HepG2 (cell line): ENCODE results near the gene LHFPL2. TPM values are rescaled to one million over a fixed set of nuclear protein-coding genes. Genes with fewer than 3 reads are reported as not detected.

Experiments used
- ATAC-seq: fragments of 200-7000 bp; cut with Tn5 transposase; 3 replicates; pipeline ENCODE4 v1.9.1; 2020; ENCODE audit warnings: mild to moderate bottlenecking, moderate library complexity
- BruUV-seq: library from RNA; stranded (reverse); fragments of 400-500 nt; replicated peaks from 2 replicates; lab custom pipeline; 2021; lab: Mats Ljungman, UMichigan
- CTCF ChIA-PET: fragments of 300-600 bp; formaldehyde crosslinking; extraction: SDS; loops from one replicate; lab custom pipeline; 2021; ENCODE audit warnings: low total read pairs, inconsistent platforms, low intra/inter-chr PET ratio; lab: Yijun Ruan, JAX
- POLR2A ChIA-PET: fragments of 350-600 bp; sonication (Branson Sonifier 250); formaldehyde crosslinking; loops from one replicate; lab custom pipeline; 2020; ENCODE audit warnings: antibody characterized with exemption, inconsistent platforms; lab: Yijun Ruan, JAX
- DNase-seq: peaks from one replicate; pipeline ENCODE4 v3.0.0-alpha.2; 2015; ENCODE audit warnings: low spot score
- FAIRE-seq: peaks from 3 replicates; lab custom pipeline; 2011; peaks lifted over from hg19 to GRCh38; lab: Jason Lieb, UNC
- H2AFZ ChIP-seq: one replicate; pipeline ENCODE4 v1.6.1; 2011; ENCODE audit warnings: low read length, inconsistent platforms
- H3K27ac ChIP-seq: fragments of 300-600 bp; 3 replicates; pipeline ENCODE4 v1.8.0; 2011; ENCODE audit warnings: mixed run types, mild to moderate bottlenecking, mixed read lengths, low read length, inconsistent platforms; ENCODE audit not compliant: insufficient read depth; ENCODE audit errors: extremely low read length
- H3K27me3 ChIP-seq, 2 experiments: fragments of 200-600 bp in 1 of 2; 2 replicates in 1 of 2; 3 replicates in 1 of 2; pipeline versions ENCODE4 v1.6.0 to v1.8.0; 2011; ENCODE audit warnings: low read length in 2 of 2, mild to moderate bottlenecking in 2 of 2, moderate library complexity in 2 of 2, inconsistent platforms in 1 of 2; ENCODE audit not compliant: insufficient read depth in 2 of 2, control insufficient read depth in 1 of 2
- H3K36me3 ChIP-seq, 2 experiments: fragments of 200-600 bp in 1 of 2; replicated peaks in 1 of 2; 2 replicates in 1 of 2; 3 replicates in 1 of 2; pipeline versions ENCODE4 v1.5.1 to v1.8.0; 2011; ENCODE audit warnings: low read length in 2 of 2, inconsistent platforms in 1 of 2; ENCODE audit not compliant: insufficient read depth in 2 of 2, control insufficient read depth in 1 of 2
- H3K4me1 ChIP-seq: 2 replicates; pipeline ENCODE4 v1.5.1; 2012; ENCODE audit warnings: low read length, inconsistent platforms; ENCODE audit not compliant: insufficient read depth
- H3K4me2 ChIP-seq: 2 replicates; pipeline ENCODE4 v1.6.0; 2011; ENCODE audit warnings: low read depth, low read length, inconsistent platforms
- H3K4me3 ChIP-seq, 3 experiments: fragments of 200-600 bp in 1 of 3; sonication (generic), shearing (Covaris generic) in 1 of 3; replicated peaks in 1 of 3; 2 replicates each; pipeline ENCODE4 v1.5.1; 2011 to 2016; ENCODE audit warnings: low read length in 3 of 3, inconsistent platforms in 2 of 3, low read depth in 2 of 3, mild to moderate bottlenecking in 2 of 3, control low read depth in 1 of 3, mixed read lengths in 1 of 3; ENCODE audit not compliant: insufficient read depth in 1 of 3
- H3K79me2 ChIP-seq: one replicate; pipeline ENCODE4 v1.6.1; 2011; ENCODE audit warnings: low read length, inconsistent platforms; ENCODE audit not compliant: insufficient read depth
- H3K9ac ChIP-seq: 2 replicates; pipeline ENCODE4 v1.6.0; 2011; ENCODE audit warnings: mild to moderate bottlenecking, low read depth, low read length, inconsistent platforms; ENCODE audit not compliant: insufficient read depth
- H3K9me3 ChIP-seq: 2 replicates; pipeline ENCODE4 v1.5.1; 2012; ENCODE audit warnings: mild to moderate bottlenecking, low read length
- H4K20me1 ChIP-seq: 2 replicates; pipeline ENCODE4 v1.6.0; 2011; ENCODE audit warnings: inconsistent platforms, mild to moderate bottlenecking, low read length, moderate library complexity; ENCODE audit not compliant: insufficient read depth
- ATF7 ChIP-seq, 2 experiments: fragments of 450-650 bp in 1 of 2; sonication (generic) in 1 of 2; formaldehyde crosslinking in 1 of 2; IDR thresholded peaks; 2 replicates each; pipeline versions ENCODE4 v1.4.0 to v1.6.1; 2016 to 2020; ENCODE audit warnings: antibody characterized with exemption in 1 of 2, mild to moderate bottlenecking in 1 of 2, missing genetic modification reagents in 1 of 2
- CENPT ChIP-seq: sonication (generic); formaldehyde crosslinking; IDR thresholded peaks from 2 replicates; pipeline ENCODE4 v1.8.0; 2022; ENCODE audit warnings: low read depth, mild to moderate bottlenecking, moderate library complexity, missing genetic modification reagents
- CHCHD3 ChIP-seq: sonication (generic); formaldehyde crosslinking; IDR thresholded peaks from 2 replicates; pipeline ENCODE4 v1.8.0; 2022; ENCODE audit warnings: mild to moderate bottlenecking, missing genetic modification reagents, moderate library complexity
- CREB1 ChIP-seq, 2 experiments: fragments of 450-650 bp in 1 of 2; IDR thresholded peaks; 2 replicates each; pipeline ENCODE4 v1.6.1; 2016 to 2017; ENCODE audit warnings: control low read depth in 1 of 2, mild to moderate bottlenecking in 1 of 2, missing compliant biosample characterization in 1 of 2, missing genetic modification characterization in 1 of 2
- MAFK ChIP-seq, 2 experiments: IDR thresholded peaks in 1 of 2; conservative IDR thresholded peaks in 1 of 2; 2 replicates each; pipeline ENCODE4 v1.6.1; 2011; ENCODE audit warnings: improper control_type of control experiment in 2 of 2, low read length in 2 of 2
- WGBS: methylation state at CpG from one replicate; pipeline ENCODE4 v1.1.6; 2017; ENCODE audit warnings: low lambda C conversion rate; 5-methylcytosine and 5-hydroxymethylcytosine counted together
- in situ Hi-C: cut with HindIII; loops from 2 replicates; pipeline ENCODE4 v1.10.0; 2017; ENCODE audit warnings: low pct_unique_long_range_greater_than_20kb; ENCODE audit not compliant: extremely low pct_ligation_motif_present
- intact Hi-C: fragments of 100-400 bp; cut with micrococcal nuclease; formaldehyde crosslinking; loops from one replicate; pipeline ENCODE4 v1.10.0; 2022; ENCODE audit not compliant: unreplicated experiment
- polyA plus RNA-seq, 8 experiments: library from polyadenylated mRNA; depleted of rRNA in 3 of 8; stranded (reverse) in 7 of 8; unstranded in 1 of 8; fragments of >200 nt; fragmentation: Illumina TruSeq in 4 of 8; extraction: Trizol in 4 of 8; gene quantifications; 2 replicates each; pipeline versions ENCODE4 v1.2.1 to v1.2.3, GENCODE V29; 2011 to 2016; ENCODE audit warnings: low read depth in 4 of 8, missing spikeins in 1 of 8, mixed read lengths in 1 of 8; ENCODE audit not compliant: insufficient read depth in 1 of 8
- total RNA-seq, 5 experiments: library from RNA; depleted of rRNA; stranded (reverse); fragments of >200 nt; fragmentation: Illumina TruSeq; extraction: Trizol; gene quantifications; 2 replicates each; pipeline ENCODE4 v1.2.3, GENCODE V29; 2016; ENCODE audit warnings: low read depth in 1 of 5

LHFPL2 gene
- total and polyA plus RNA-seq, 2 of the 13 experiments (the other 11 are each of a cell fraction or from before 2014, with no cell fraction given), result 6.0 to 20.0 TPM

GRCh38 chr5:78598973-78599372 lies 49.6 kb downstream of the LHFPL2 start:
- intact Hi-C loops, result no loop called here
- H3K4me2 ChIP-seq, result no peak overlapping the region
- H3K36me3 ChIP-seq, result no peaks in the 10 kb centered on the region
- H3K4me1 ChIP-seq, result peaks cover 100% of the 10 kb centered on the region
- H4K20me1 ChIP-seq, result no peaks in the 10 kb centered on the region
- H3K9ac ChIP-seq, result no peak overlapping the region
- ATAC-seq (no peak), FAIRE-seq (no peak), DNase-seq (no peak)
- in situ Hi-C loops, result no loop called here
- ChIA-PET POLR2A (no interaction called here), CTCF (no interaction called here)
- H3K27me3 ChIP-seq, result no peaks in the 10 kb centered on the region
- BruUV-seq, result no TSS peak
- 97% methylated on average over 9 of the region's 9 CpGs for WGBS
- no peak overlapping the region for H3K27ac ChIP-seq
- H3K9me3 ChIP-seq, result no peaks in the 10 kb centered on the region
- no peak overlapping the region for H2AFZ ChIP-seq
- no peak for TF ChIP-seq CENPT (CRISPR knock-in tag)
- H3K79me2 ChIP-seq, result peaks cover 30% of the 10 kb centered on the region
- H3K4me3 ChIP-seq, result no peak overlapping the region

GRCh38 chr5:78597974-78598371 lies 50.6 kb downstream of the LHFPL2 start:
- H3K4me3 ChIP-seq, result no peak overlapping the region
- ATAC-seq (no peak), FAIRE-seq (no peak), DNase-seq (no peak)
- peaks cover 37% of the 10 kb centered on the region for H3K79me2 ChIP-seq
- H3K27ac ChIP-seq, result peak overlapping the region; percentile 62
- H3K27me3 ChIP-seq, result no peaks in the 10 kb centered on the region
- H3K36me3 ChIP-seq, result no peaks in the 10 kb centered on the region
- no TSS peak for BruUV-seq
- intact Hi-C loops, result no loop called here
- no peak overlapping the region for H3K4me2 ChIP-seq
- H3K9me3 ChIP-seq, result no peaks in the 10 kb centered on the region
- POLR2A ChIA-PET, result interaction anchor here (1.0 to 1.6 kb wide), 3 partner anchors 10 to 388 kb away, joined by 4 to 8 read pairs (median 6); partner anchors contain the start of gene LHFPL2
- H3K9ac ChIP-seq, result no peak overlapping the region
- no peak overlapping the region for H2AFZ ChIP-seq
- peak in 1 of 2 experiments; percentile 20; a peak in 1 of 4 replicates for TF ChIP-seq MAFK (conservative IDR thresholded peaks at IDR 0.05 in 1 of 2, IDR thresholded peaks at IDR 0.05 in 1 of 2; ENCODE audit: low read length in 2 of 2)
- TF ChIP-seq CREB1 (IDR thresholded peaks at IDR 0.05), result 0 out of 2 replicates have a peak, but pooled peaks have one; percentile 17
- no peak for TF ChIP-seq CREB1 (CRISPR knock-in tag; IDR thresholded peaks at IDR 0.05)
- no peak for TF ChIP-seq CHCHD3 (CRISPR knock-in tag)
- TF ChIP-seq ATF7 (IDR thresholded peaks at IDR 0.05), result peak; percentile 96
- no peak for TF ChIP-seq ATF7 (CRISPR knock-in tag; IDR thresholded peaks at IDR 0.05)
- H4K20me1 ChIP-seq, result no peaks in the 10 kb centered on the region
- CTCF ChIA-PET, result no interaction called here
- H3K4me1 ChIP-seq, result peaks cover 100% of the 10 kb centered on the region
- in situ Hi-C loops, result no loop called here
